HepG2 (cell line): ENCODE results near the gene ZNF138. TPM values are rescaled to one million over a fixed set of nuclear protein-coding genes. Genes with fewer than 3 reads are reported as not detected.
"Not testable (repeated sequence)": the region's sequence is repeated elsewhere in the genome, so short reads cannot be mapped to it uniquely, and the experiment has no call there.

Source experiments
- ATAC-seq: fragments of 200-7000 bp; cut with Tn5 transposase; 3 replicates; pipeline ENCODE4 v1.9.1; 2020; ENCODE audit warnings: mild to moderate bottlenecking, moderate library complexity
- BruUV-seq: library from RNA; stranded (reverse); fragments of 400-500 nt; replicated peaks from 2 replicates; lab custom pipeline; 2021; lab: Mats Ljungman, UMichigan
- CTCF ChIA-PET: fragments of 300-600 bp; formaldehyde crosslinking; extraction: SDS; loops from one replicate; lab custom pipeline; 2021; ENCODE audit warnings: low total read pairs, inconsistent platforms, low intra/inter-chr PET ratio; lab: Yijun Ruan, JAX
- POLR2A ChIA-PET: fragments of 350-600 bp; sonication (Branson Sonifier 250); formaldehyde crosslinking; loops from one replicate; lab custom pipeline; 2020; ENCODE audit warnings: antibody characterized with exemption, inconsistent platforms; lab: Yijun Ruan, JAX
- DNase-seq: peaks from one replicate; pipeline ENCODE4 v3.0.0-alpha.2; 2015; ENCODE audit warnings: low spot score
- FAIRE-seq: peaks from 3 replicates; lab custom pipeline; 2011; peaks lifted over from hg19 to GRCh38; lab: Jason Lieb, UNC
- H2AFZ ChIP-seq: one replicate; pipeline ENCODE4 v1.6.1; 2011; ENCODE audit warnings: low read length, inconsistent platforms
- H3K27ac ChIP-seq: fragments of 300-600 bp; 3 replicates; pipeline ENCODE4 v1.8.0; 2011; ENCODE audit warnings: mixed run types, mild to moderate bottlenecking, mixed read lengths, low read length, inconsistent platforms; ENCODE audit not compliant: insufficient read depth; ENCODE audit errors: extremely low read length
- H3K27me3 ChIP-seq, 2 experiments: fragments of 200-600 bp in 1 of 2; 2 replicates in 1 of 2; 3 replicates in 1 of 2; pipeline versions ENCODE4 v1.6.0 to v1.8.0; 2011; ENCODE audit warnings: low read length in 2 of 2, mild to moderate bottlenecking in 2 of 2, moderate library complexity in 2 of 2, inconsistent platforms in 1 of 2; ENCODE audit not compliant: insufficient read depth in 2 of 2, control insufficient read depth in 1 of 2
- H3K36me3 ChIP-seq, 2 experiments: fragments of 200-600 bp in 1 of 2; replicated peaks in 1 of 2; 2 replicates in 1 of 2; 3 replicates in 1 of 2; pipeline versions ENCODE4 v1.5.1 to v1.8.0; 2011; ENCODE audit warnings: low read length in 2 of 2, inconsistent platforms in 1 of 2; ENCODE audit not compliant: insufficient read depth in 2 of 2, control insufficient read depth in 1 of 2
- H3K4me1 ChIP-seq: 2 replicates; pipeline ENCODE4 v1.5.1; 2012; ENCODE audit warnings: low read length, inconsistent platforms; ENCODE audit not compliant: insufficient read depth
- H3K4me2 ChIP-seq: 2 replicates; pipeline ENCODE4 v1.6.0; 2011; ENCODE audit warnings: low read depth, low read length, inconsistent platforms
- H3K4me3 ChIP-seq, 3 experiments: fragments of 200-600 bp in 1 of 3; sonication (generic), shearing (Covaris generic) in 1 of 3; replicated peaks in 1 of 3; 2 replicates each; pipeline ENCODE4 v1.5.1; 2011 to 2016; ENCODE audit warnings: low read length in 3 of 3, inconsistent platforms in 2 of 3, low read depth in 2 of 3, mild to moderate bottlenecking in 2 of 3, control low read depth in 1 of 3, mixed read lengths in 1 of 3; ENCODE audit not compliant: insufficient read depth in 1 of 3
- H3K79me2 ChIP-seq: one replicate; pipeline ENCODE4 v1.6.1; 2011; ENCODE audit warnings: low read length, inconsistent platforms; ENCODE audit not compliant: insufficient read depth
- H3K9ac ChIP-seq: 2 replicates; pipeline ENCODE4 v1.6.0; 2011; ENCODE audit warnings: mild to moderate bottlenecking, low read depth, low read length, inconsistent platforms; ENCODE audit not compliant: insufficient read depth
- H3K9me3 ChIP-seq: 2 replicates; pipeline ENCODE4 v1.5.1; 2012; ENCODE audit warnings: mild to moderate bottlenecking, low read length
- H4K20me1 ChIP-seq: 2 replicates; pipeline ENCODE4 v1.6.0; 2011; ENCODE audit warnings: inconsistent platforms, mild to moderate bottlenecking, low read length, moderate library complexity; ENCODE audit not compliant: insufficient read depth
- FOSL2 ChIP-seq: sonication (generic); formaldehyde crosslinking; IDR thresholded peaks from 2 replicates; pipeline ENCODE4 v1.4.0; 2020; ENCODE audit warnings: missing genetic modification reagents
- HNRNPK ChIP-seq: fragments of 200-400 bp; formaldehyde crosslinking; IDR thresholded peaks from 2 replicates; pipeline ENCODE4 v1.6.1; 2018; ENCODE audit warnings: low read length, low read depth, moderate library complexity, mild to moderate bottlenecking; ENCODE audit not compliant: poor library complexity, severe bottlenecking
- ZNF256 ChIP-seq: sonication (generic); formaldehyde crosslinking; conservative IDR thresholded peaks from 2 replicates; pipeline ENCODE4 v1.4.0; 2020; ENCODE audit warnings: missing genetic modification reagents
- WGBS: methylation state at CpG from one replicate; pipeline ENCODE4 v1.1.6; 2017; ENCODE audit warnings: low lambda C conversion rate; 5-methylcytosine and 5-hydroxymethylcytosine counted together
- in situ Hi-C: cut with HindIII; loops from 2 replicates; pipeline ENCODE4 v1.10.0; 2017; ENCODE audit warnings: low pct_unique_long_range_greater_than_20kb; ENCODE audit not compliant: extremely low pct_ligation_motif_present
- intact Hi-C: fragments of 100-400 bp; cut with micrococcal nuclease; formaldehyde crosslinking; loops from one replicate; pipeline ENCODE4 v1.10.0; 2022; ENCODE audit not compliant: unreplicated experiment
- polyA plus RNA-seq, 8 experiments: library from polyadenylated mRNA; depleted of rRNA in 3 of 8; stranded (reverse) in 7 of 8; unstranded in 1 of 8; fragments of >200 nt; fragmentation: Illumina TruSeq in 4 of 8; extraction: Trizol in 4 of 8; gene quantifications; 2 replicates each; pipeline versions ENCODE4 v1.2.1 to v1.2.3, GENCODE V29; 2011 to 2016; ENCODE audit warnings: low read depth in 4 of 8, missing spikeins in 1 of 8, mixed read lengths in 1 of 8; ENCODE audit not compliant: insufficient read depth in 1 of 8
- total RNA-seq, 5 experiments: library from RNA; depleted of rRNA; stranded (reverse); fragments of >200 nt; fragmentation: Illumina TruSeq; extraction: Trizol; gene quantifications; 2 replicates each; pipeline ENCODE4 v1.2.3, GENCODE V29; 2016; ENCODE audit warnings: low read depth in 1 of 5
- TF ChIP-seq, protein P1 (sequence below): sonication (generic); formaldehyde crosslinking; IDR thresholded peaks from 2 replicates; pipeline ENCODE4 v1.5.0; 2020; ENCODE audit warnings: mild to moderate bottlenecking, missing genetic modification reagents
- TF ChIP-seq, protein P2 (sequence below): sonication (generic); formaldehyde crosslinking; IDR thresholded peaks from 2 replicates; pipeline ENCODE4 v1.8.0; 2022; ENCODE audit warnings: mild to moderate bottlenecking, missing genetic modification reagents, moderate library complexity

The ZNF138 gene
- total and polyA plus RNA-seq, 2 of the 13 experiments (the other 11 are each of a cell fraction or from before 2014, with no cell fraction given) = 2.7 to 5.8 TPM

DNA sequence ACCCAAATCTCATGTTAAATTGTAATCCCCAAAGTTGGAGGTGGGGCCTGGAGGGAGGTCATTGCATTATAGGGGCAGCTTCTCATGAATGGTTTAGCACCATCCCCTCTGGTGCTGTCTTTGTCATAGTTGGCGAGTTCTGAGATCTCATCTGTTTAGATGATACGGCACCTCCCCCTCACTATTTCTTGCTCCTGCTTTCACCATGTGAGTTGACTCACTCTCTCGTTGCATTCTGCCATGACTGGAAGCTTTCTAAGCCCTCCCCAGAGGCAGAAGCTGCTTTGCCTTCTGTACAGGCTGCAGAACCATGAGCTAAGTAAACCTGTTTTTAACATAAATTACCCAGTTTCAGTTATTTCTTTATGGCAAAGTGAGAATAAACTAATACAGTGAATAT lies 18.9 kb upstream of the ZNF138 start (continued):
- TF ChIP-seq, protein P1, sequence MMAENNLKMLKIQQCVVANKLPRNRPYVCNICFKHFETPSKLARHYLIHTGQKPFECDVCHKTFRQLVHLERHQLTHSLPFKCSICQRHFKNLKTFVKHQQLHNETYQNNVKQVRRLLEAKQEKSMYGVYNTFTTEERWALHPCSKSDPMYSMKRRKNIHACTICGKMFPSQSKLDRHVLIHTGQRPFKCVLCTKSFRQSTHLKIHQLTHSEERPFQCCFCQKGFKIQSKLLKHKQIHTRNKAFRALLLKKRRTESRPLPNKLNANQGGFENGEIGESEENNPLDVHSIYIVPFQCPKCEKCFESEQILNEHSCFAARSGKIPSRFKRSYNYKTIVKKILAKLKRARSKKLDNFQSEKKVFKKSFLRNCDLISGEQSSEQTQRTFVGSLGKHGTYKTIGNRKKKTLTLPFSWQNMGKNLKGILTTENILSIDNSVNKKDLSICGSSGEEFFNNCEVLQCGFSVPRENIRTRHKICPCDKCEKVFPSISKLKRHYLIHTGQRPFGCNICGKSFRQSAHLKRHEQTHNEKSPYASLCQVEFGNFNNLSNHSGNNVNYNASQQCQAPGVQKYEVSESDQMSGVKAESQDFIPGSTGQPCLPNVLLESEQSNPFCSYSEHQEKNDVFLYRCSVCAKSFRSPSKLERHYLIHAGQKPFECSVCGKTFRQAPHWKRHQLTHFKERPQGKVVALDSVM = no peak
- TF ChIP-seq, protein P2, sequence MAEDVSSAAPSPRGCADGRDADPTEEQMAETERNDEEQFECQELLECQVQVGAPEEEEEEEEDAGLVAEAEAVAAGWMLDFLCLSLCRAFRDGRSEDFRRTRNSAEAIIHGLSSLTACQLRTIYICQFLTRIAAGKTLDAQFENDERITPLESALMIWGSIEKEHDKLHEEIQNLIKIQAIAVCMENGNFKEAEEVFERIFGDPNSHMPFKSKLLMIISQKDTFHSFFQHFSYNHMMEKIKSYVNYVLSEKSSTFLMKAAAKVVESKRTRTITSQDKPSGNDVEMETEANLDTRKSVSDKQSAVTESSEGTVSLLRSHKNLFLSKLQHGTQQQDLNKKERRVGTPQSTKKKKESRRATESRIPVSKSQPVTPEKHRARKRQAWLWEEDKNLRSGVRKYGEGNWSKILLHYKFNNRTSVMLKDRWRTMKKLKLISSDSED (CRISPR knock-in tag) = no peak
- TF ChIP-seq ZNF256 (CRISPR knock-in tag) (no peak), FOSL2 (CRISPR knock-in tag) (no peak), HNRNPK (no peak)

DNA sequence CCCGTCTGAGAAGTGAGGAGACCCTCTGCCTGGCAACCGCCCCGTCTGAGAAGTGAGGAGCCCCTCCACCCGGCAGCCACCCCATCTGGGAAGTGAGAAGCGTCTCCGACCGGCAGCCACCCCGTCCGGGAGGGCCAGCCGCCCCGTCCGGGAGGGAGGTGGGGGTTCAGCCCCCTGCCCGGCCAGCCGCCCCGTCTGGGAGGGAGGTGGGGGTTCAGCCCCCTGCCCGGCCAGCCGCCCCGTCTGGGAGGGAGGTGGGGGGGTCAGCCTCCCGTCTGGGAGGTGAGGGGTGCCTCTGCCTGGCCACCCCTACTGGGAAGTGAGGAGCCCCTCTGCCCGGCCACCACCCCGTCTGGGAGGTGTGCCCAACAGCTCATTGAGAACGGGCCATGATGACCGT lies 9.4 kb upstream of the ZNF138 start:
- in situ Hi-C loops, POLR2A ChIA-PET: not testable (repeated sequence)
- 26% methylated on average over 8 of the region's 23 CpGs for WGBS

More for the DNA sequence above, 9.4 kb upstream of the ZNF138 start:
- H3K4me1 ChIP-seq, H3K9me3 ChIP-seq, CTCF ChIA-PET, H3K9ac ChIP-seq, H4K20me1 ChIP-seq, H3K4me2 ChIP-seq, BruUV-seq, H3K27me3 ChIP-seq, intact Hi-C loops, DNase-seq, H3K4me3 ChIP-seq, H2AFZ ChIP-seq, H3K79me2 ChIP-seq, ATAC-seq, H3K27ac ChIP-seq, FAIRE-seq, H3K36me3 ChIP-seq: not testable (repeated sequence)
